GM18508 (cell line): ENCODE measurements around the gene STAP2.
"Not testable (repeated sequence)": the region's sequence is repeated elsewhere in the genome, so short reads cannot be mapped to it uniquely, and the experiment has no call there.

Experiments used
- ATAC-seq: cut with Tn5 transposase; IDR thresholded peaks from one replicate; pipeline ENCODE4 v1.9.1; 2021; ENCODE audit warnings: moderate number of reproducible peaks; ENCODE audit not compliant: insufficient read depth, unreplicated experiment

The STAP2 gene

DNA sequence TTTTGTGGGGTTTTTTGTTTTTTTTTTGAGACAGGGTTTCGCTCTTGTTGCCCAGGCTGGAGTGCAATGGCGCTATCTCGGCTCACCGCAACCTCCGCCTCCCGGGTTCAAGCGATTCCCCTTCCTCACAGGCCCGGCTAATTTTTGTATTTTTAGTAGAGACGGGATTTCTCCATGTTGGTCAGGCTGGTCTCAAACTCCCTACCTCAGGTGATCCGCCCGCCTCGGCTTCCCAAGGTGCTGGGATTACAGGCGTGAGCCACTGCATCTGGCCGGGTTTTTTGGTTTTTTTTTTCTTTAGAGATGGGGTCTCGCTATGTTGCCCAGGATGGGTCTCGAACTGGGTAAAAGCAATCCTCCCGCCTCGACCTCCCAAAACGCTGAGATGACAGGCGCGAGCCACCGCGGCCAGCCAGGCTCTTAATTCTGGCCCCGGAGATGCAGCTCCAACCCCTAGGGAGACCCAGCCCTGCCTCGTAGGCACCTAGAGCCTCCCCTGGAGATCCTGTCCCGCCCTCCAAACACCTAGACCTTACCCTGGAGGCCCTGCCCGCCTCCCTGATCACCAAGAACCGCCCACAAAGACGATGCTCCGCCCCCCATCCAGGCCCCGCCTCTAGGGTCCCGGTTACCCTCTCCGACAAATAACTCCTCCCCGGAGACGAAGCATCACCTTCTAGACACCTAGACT, 9.5 kb downstream of the STAP2 start:
- not testable (repeated sequence) for ATAC-seq

DNA sequence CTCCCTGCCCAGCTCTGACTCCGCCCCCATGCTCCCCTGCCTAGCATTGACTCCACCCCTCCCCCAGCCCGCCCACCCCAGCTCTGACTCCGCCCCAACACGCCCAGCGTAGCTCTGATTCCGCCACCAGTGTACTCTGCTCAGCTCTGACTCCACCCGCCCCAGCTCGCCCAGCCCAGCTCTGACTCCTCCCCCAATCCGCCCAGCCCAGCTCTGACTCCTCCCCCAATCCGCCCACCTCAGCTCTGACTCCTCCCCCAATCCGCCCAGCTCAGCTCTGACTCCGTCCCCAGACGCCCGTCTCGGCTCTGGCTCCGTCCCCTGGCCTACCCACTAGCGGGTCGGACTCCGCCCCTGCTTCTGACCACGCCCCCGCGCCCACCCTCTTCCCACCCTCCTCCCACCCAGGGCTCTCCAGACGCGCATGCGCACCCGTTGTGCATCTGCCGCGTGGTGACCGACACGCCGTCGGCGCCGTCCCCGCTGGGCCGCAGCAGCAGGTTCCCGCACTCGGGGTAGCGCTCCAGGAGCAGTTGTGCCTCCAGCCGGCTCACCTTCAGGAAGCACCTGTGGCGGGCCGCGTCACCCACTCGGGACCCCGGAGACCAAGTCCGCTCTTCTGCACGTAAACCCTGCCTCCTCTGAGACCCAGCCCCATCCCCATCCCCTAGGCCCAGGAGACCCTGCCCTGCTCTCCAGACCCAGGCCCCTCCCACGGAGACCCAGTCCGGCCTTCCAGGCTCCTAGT, 10.2 kb downstream of the STAP2 start:
- no peak for ATAC-seq

DNA sequence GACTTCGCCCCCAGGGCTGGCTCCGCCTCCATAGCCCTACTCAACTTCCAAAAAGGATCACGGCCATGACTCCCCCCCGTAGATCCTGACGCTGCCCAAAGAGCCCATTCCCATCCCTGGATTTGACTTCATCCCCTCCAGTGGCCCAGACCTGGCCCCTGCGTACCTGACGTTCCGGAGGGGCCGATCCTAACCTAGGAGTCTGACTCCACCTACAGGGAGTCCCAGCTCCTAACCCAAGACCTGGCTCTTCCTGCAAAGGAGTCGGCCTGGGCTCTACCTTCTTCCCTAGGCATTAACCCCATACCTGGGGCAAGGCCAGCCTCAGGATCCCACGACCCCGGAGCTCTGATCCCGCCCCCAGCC, 10.8 kb downstream of the STAP2 start:
- ATAC-seq, result no peak

DNA sequence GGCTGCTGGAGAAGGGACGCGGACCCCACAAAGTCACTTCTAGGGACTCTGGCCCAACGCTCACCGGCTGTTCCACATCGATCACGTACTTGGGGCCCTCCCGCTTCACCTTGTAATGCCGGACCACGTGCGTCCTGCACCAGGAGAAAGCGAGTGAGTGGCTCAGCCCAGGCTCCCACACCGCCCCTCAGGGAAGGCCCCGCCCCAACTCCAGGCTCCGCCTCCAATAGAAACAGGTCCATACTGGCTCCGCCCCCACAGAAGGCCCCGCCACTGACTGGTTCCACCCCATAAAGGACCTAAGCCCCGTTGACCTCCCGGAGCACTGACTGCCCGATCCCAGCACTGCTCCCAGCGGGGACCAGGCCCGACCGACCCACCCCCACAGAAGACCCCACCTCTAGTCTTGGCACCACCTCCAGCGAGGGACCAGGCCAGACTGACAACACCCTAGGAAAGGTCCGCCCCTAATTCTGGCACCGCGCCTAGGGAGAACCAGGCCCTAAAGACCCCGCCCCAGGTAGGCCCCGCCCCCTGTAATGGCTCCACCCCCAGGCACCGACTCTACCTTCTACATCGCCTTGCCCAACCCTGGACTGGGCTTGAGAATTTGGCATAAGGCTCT, 11.3 kb downstream of the STAP2 start:
- ATAC-seq, result no peak

DNA sequence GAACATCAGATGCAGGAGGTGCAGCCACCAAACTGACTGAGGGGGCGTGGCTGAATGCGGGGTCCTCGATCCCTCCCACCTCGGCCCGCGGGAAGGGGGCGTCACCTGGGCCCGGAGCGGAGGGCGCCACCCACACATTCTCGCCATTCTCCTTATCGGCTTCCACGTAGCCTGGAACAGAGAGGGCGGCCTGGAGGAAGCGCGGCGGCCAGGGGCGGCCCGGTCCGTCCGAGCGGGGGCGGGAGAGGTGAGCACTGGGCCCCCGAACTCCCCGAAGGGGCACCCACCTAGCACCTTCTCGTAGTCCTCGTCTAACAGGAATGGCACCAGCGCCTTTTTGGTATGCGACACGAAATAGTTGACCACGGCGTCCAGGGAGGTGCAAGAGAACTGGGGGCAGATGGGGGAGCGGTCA, 11.8 kb downstream of the STAP2 start:
- ATAC-seq, result no peak

DNA sequence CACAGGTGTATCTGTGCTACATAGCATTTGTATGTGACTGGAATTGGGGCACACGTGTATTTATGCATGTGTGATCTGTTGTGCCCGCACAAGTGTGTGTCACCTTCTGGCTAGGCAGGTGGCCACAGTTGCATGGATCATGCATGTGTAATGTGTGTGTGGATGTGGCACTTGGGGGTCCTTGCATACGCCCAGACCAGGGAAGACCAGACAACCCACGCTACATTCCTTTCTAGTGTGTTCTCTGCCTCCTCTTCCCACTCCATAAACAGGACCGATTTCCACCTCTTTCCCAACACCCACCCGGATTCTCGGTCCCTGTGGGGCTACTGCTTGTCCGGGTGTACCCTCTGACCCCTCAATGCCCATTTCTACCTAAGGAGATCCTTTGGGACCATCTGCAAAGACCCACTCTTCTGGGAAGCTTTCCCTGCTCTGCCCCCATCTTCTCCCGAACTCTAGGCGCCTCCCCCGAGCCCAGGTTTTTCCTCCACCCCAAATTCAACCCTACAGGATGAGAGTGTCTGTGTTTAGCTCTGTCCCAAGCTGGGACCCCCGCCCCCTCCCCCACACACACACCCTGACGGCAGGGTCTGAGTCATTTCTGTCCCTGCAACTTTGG, 12.3 kb downstream of the STAP2 start:
- no peak for ATAC-seq

DNA sequence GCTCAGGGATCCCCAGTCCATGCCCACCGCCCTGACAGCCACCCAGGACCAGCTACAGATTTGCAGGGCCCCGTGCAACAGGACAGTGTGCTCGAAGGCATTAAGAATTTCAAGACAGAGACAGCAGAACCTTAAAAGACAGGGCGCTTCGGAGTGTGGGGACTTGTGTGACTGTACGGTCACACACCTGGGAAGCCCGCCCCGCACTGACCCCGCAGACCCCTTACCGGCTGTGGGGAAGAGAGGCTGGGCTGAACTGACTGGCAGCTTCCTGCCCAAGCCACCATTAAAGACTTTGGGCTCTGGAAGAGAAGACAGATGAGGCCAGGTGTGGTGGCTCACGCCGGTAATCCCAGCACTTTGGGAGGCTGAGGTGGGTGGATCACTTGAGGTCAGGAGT, 14.4 kb downstream of the STAP2 start:
- ATAC-seq, result no peak

DNA sequence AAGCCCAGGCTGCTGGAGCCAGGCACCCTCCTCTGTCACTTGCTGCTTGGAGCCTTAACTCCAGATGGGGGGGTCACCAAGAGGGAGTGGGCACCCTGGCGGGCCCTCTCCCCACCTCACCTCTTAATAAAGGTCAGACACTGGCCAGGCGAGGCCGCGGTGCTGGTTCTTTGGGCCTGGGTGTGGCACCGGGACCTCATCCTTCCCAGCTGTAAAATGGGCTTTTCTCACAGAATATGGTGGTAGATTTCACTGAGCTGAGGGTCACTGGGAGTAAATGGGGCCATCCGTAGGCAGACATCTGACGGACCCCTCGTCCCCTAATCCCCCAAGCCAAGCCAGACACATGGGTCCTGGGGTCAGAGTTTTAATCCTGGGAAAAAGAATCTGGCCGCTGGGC, 14.9 kb downstream of the STAP2 start:
- ATAC-seq, result no peak

DNA sequence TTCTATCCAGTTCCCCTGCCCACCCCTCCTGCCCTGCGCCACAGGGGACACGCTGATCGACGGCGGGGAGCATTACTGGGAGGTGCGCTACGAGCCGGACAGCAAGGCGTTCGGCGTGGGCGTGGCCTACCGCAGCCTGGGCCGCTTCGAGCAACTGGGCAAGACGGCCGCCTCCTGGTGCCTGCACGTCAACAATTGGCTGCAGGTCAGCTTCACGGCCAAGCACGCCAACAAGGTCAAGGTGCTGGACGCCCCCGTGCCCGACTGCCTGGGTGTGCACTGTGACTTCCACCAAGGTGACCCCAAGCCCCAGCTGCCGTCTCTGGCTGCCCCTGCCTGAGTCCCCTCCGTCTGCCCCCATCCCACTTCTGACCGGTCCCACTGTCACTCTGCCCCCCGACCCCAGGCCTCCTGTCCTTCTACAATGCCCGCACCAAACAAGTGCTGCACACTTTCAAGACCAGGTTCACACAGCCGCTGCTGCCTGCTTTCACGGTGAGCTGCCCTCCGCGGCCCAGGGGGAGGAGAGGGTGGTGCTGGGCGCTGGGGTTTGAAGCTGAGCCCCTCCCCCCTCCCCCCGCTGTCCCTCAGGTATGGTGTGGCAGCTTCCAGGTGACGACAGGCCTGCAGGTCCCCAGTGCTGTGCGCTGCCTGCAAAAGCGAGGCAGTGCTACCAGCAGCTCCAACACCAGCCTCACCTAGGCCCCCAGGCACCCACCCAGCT, 15.5 kb downstream of the STAP2 start:
- ATAC-seq, result no peak

DNA sequence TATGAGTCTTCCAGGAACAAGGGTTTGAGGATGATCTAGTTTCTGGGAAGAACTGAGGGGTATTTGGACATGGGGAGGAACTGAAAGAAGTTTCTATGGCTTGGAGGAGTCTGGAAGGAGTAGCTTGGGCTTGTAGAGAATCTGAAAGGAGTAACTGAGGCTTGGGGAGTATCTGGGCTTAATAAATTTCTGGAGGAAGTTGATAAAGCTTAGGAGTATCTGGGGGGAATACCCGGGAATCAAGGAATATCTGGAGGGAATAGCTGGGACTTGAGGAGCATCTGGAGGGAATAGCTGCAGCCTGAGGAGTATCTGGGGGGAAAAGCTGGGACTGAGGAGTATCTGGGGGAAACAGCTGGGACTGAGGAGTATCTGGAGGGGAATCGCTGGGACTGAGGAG, 18.2 kb downstream of the STAP2 start:
- ATAC-seq, result no peak

DNA sequence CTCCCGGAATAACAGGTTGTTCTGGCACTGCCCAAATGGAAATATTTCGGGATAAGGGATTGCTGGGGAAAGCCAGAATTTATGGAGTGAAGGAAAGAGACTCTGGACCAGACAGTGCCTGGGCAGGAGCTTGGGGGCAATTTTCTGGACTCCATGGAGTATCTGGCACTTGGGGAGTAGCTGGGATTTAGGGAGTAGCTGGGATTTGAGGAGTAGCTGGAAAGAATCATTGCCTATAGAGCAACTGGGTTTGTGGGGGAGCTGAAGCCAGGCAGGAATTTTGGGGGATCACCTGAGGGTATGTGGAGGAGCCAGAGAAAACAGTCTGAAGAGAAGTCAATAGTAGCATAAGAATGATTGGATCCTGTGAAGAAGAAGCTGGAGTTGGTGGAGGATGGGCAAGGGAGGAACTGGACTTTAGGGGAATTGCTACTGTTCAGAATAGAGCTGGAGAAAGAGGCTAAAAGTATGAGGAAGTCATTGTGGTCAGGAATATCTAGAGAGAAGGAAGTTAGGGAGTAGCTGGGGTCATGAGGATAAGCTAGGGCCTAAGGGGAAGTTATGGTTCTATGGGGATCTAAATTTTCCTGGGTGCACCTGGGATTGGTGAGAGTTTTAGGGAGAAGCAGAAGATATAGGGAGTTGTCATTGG, 19.4 kb downstream of the STAP2 start:
- ATAC-seq, result no peak

DNA sequence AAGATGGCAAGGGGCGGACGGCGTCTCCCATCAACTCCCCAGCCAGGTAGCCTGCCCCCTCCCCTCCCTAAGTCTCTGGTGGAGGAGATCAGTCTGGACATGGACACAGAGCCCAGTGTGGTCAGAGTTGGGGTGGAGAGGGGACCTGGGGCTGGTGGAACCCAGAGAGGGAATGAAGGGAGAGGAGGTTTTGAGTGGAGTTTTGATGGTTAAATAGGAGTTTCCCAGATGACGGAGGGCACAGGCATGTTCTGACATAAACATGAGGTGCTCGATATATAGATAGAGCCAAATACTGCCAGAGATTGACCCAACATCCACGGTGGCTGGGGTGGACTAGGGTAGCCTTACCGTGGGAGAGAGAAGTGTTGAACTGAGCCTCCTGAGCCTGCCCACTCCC, 20.2 kb downstream of the STAP2 start:
- no peak for ATAC-seq

DNA sequence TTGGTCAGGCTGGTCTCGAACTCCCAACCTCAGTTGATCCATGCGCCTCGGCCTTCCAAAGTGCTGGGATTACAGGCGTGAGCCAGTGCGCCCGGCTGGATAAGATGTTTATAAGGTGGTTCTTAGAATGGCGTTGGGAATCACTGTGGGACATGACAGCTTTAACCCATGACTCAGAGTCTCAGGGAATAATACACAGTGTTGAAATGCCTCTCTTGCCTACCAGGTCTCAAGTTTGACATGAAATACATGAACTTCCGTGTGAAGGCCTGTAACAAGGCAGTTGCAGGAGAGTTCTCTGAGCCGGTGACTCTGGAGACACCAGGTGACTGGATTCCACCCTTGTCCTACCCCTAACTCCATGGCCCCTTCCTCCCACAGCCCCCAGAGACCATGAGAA, 21.7 kb downstream of the STAP2 start:
- ATAC-seq, result no peak

DNA sequence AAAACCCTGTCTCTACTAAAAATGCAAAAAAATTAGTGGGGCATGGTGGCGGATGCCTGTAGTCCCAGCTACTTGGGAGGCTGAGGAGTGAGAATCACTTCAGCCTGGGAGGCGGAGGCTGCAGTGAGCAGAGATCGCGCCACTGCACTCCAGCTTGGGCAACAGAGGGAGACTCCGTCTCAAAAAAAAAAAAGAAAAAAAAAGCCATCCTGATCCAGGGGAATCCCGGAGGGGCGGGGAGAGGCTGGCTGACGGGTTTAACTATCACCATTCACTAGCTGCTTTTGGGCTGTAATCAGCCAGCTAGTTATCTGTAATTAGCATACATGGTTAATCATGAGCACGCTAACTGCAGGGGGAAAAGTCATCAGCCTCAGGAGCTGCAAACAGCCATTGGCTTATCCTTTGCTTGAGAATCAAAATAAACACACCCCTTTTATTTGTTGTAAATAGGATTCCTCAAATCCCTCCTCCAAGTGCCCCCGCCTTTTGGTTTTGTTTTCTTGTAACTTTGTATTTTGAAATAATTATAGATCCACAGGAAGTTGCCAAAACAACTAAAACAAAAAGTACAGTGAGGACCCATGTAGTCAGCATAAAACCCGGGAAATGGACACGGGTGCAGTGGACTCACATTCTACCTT, 24.7 kb downstream of the STAP2 start:
- ATAC-seq, result no peak

DNA sequence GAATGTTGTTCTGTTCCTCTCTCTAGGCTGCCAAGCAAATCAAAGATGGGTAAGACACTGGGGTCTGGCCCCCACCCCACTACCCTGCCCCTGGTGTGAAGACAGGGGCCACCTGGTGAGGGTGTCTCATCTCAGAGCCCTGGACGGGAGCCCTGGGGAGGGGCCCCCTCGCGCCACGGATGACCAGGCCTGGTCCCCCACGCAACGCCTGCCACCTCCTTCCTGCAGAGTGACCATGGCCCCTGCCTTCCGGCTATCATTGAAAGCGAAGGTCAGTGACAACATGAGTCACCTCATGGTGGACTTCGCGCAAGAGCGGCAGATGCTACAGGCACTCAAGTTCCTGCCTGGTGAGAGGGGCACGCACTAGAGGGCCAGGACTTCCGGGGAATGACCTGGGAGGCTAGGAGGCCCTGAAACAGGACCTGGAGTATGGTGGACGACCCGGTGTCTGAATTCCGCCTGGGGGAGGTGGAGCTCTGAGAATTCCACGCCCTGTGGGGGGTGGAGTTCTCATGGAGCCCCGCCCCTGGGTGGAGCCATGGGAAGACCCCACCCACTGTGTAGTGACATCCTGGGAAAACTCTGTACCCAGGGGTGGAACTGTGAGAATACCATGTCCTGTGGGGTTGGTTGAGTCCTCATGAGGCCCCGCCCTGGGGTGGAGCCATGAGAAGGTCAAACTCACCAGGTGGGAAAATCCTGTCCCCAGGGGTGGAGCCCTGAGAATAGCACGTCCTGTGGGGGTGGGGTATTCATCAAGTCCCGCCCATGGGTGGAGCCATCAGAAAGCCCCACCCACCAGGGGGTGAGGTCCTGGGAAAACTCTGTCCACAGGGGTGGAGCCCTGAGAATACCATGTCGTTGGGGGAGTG, 28.1 kb downstream of the STAP2 start:
- no peak for ATAC-seq

DNA sequence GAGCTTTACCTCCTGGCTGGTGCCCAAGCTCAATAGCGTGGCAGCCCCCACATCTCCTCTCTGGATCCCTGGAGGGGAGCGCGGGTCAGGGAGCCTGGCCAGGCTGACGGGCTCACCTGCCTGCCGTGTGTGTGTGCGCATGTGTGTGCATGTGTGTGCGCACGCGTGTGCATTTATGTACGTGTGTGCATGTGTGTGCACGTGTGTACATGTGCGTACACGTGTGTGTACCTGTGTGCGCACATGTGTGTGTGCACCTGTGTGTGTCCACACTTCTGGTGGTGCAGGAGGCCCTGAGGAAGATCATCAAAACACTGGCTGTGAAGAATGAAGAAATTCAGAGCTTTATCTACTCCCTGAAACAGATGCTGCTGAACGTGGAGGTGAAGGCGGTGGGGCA, 33.0 kb downstream of the STAP2 start:
- ATAC-seq, result no peak

DNA sequence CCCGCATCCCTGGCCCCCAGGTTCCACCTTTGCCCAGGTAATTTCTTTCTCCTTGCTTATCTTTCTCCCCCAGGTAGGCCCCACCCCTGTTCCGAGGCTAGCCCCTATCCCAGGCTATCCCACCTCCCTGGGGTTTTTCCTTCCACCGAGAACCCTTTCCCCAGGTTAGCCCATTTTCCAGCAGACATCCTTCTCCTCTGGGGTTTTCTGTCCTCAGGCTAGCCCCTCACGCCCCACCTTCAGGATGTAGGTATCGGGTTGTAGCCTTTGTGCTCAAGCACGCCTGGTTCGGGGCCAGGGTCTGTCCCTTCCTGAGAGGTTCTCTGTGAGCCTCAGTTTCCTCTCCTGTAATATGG, 33.4 kb downstream of the STAP2 start:
- ATAC-seq, result no peak

DNA sequence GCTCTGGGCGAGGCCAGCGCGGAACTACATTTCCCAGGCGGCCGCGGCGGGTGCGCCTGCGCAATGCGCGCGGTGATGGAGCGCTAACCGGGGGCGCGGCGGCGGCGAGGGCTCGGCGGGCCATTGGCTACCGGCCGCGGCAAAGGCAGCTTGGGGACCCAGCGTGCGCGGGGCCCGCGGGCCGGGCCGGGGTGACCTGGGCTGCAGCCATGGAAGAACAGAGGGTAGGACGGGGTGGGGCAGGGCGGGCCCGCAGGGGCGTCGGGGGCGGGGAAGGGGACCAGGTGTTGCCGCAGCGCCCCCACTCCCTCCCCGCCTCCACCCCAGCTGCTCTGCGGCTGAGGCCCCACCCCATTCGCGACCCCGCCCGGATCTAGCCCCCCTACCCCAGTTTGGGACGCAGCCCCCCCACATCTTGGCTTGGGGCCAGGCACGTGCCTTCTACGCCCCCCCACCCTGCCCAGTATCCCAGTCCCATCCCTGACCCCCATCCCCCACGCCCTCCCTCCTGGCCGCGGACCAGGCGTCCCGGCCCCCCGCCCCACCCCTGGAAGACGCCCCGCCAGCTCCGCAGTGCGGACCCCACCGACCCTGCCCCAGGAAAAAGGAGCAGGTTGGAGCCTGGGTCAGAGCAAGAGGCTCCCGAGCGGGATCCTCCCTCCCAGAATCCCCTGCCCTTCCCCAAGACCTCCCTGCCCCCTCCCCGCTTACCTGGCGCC, 33.9 kb downstream of the STAP2 start, which contains the start of gene FSD1:
Gene FSD1 (plus strand): TSS at position 61 of the 719 bp plus-strand sequence. CDS start 149 bp downstream, at position 210.
- ATAC-seq, result no peak
